ENCODE results near the gene MAP3K13.

MAP3K13 gene

GRCh38 chr3:185362850-185363661 is at the start of gene MAP3K13:
Gene MAP3K13, plus strand, starts transcription at chr3:185363136. Its CDS starts 65,446 bp downstream, at chr3:185428582.
- H3K4me3 ChIP-seq (ENCODE audit: low read length) = peak within 1 kb of the TSS; percentile 65
- DNase-seq (ENCODE audit: low read depth) = peak; percentile 94
- no peak for TF ChIP-seq CTCF (conservative IDR thresholded peaks at IDR 0.05; ENCODE audit: low read length)

GRCh38 chr3:185313693-185314246 is 49.2 kb upstream of the MAP3K13 start:
- DNase-seq (ENCODE audit: low read depth) = no peak
- no peak for TF ChIP-seq CTCF (conservative IDR thresholded peaks at IDR 0.05; ENCODE audit: low read length)

GRCh38 chr3:185316740-185317412 is 46.1 kb upstream of the MAP3K13 start:
- no peak for TF ChIP-seq CTCF (conservative IDR thresholded peaks at IDR 0.05; ENCODE audit: low read length)
- no peak overlapping the region for H3K4me3 ChIP-seq (ENCODE audit: low read length)
- no peak for DNase-seq (ENCODE audit: low read depth)

More at GRCh38 chr3:185313693-185314246, 49.2 kb upstream of the MAP3K13 start:
- H3K4me3 ChIP-seq (ENCODE audit: low read length) = no peak overlapping the region

- DNase-seq (ENCODE audit: low read depth) = no peak
- no peak for TF ChIP-seq CTCF (conservative IDR thresholded peaks at IDR 0.05; ENCODE audit: low read length)
- H3K4me3 ChIP-seq (ENCODE audit: low read length) = no peak overlapping the region
Measured at GRCh38 chr3:185317674-185318073, 45.3 kb upstream of the MAP3K13 start.

GRCh38 chr3:185318141-185318540 is 44.8 kb upstream of the MAP3K13 start:
- TF ChIP-seq CTCF (conservative IDR thresholded peaks at IDR 0.05; ENCODE audit: low read length) = no peak
- no peak overlapping the region for H3K4me3 ChIP-seq (ENCODE audit: low read length)
- DNase-seq (ENCODE audit: low read depth) = peak; percentile 24

GRCh38 chr3:185319801-185320200 is 43.1 kb upstream of the MAP3K13 start:
- H3K4me3 ChIP-seq (ENCODE audit: low read length) = no peak overlapping the region
- no peak for DNase-seq (ENCODE audit: low read depth)
- no peak for TF ChIP-seq CTCF (conservative IDR thresholded peaks at IDR 0.05; ENCODE audit: low read length)

Data from AG10803 (cell line).